ENCODE results near the gene TUT1.

Gene TUT1

GRCh38 chr11:62610403-62610802, 19.1 kb upstream of the TUT1 start:
- H3K27ac Mint-ChIP-seq, result peak overlapping the region; percentile 84
- H3K27me3 Mint-ChIP-seq, result no peaks in the 10 kb centered on the region
- peaks cover 59% of the 10 kb centered on the region for H3K4me1 Mint-ChIP-seq
- H3K4me3 Mint-ChIP-seq, result peak overlapping the region; percentile 82
- peaks cover 7% of the 10 kb centered on the region for H3K36me3 Mint-ChIP-seq
- H3K9me3 Mint-ChIP-seq, result no peaks in the 10 kb centered on the region

- H3K36me3 Mint-ChIP-seq, result peaks cover 4% of the 10 kb centered on the region
- H3K9me3 Mint-ChIP-seq, result no peaks in the 10 kb centered on the region
- peaks cover 54% of the 10 kb centered on the region for H3K4me1 Mint-ChIP-seq
- peak overlapping the region; percentile 83 for H3K27ac Mint-ChIP-seq
- no peak overlapping the region for H3K4me3 Mint-ChIP-seq
- no peaks in the 10 kb centered on the region for H3K27me3 Mint-ChIP-seq
Measured at GRCh38 chr11:62608776-62609175, 17.5 kb upstream of the TUT1 start.

GRCh38 chr11:62607714-62608113, 16.4 kb upstream of the TUT1 start:
- Mint-ChIP-seq H3K9me3 (no peaks in the 10 kb centered on the region), H3K27ac (no peak overlapping the region), H3K36me3 (peaks cover 7% of the 10 kb centered on the region), H3K27me3 (no peaks in the 10 kb centered on the region), H3K4me1 (peaks cover 54% of the 10 kb centered on the region), H3K4me3 (no peak overlapping the region)

GRCh38 chr11:62605902-62606301, 14.6 kb upstream of the TUT1 start:
- no peak overlapping the region for H3K4me3 Mint-ChIP-seq
- H3K4me1 Mint-ChIP-seq, result peaks cover 55% of the 10 kb centered on the region
- H3K9me3 Mint-ChIP-seq, result no peaks in the 10 kb centered on the region
- H3K27ac Mint-ChIP-seq, result no peak overlapping the region
- no peaks in the 10 kb centered on the region for H3K27me3 Mint-ChIP-seq
- peaks cover 11% of the 10 kb centered on the region for H3K36me3 Mint-ChIP-seq

- Mint-ChIP-seq H3K27me3 (no peaks in the 10 kb centered on the region), H3K9me3 (no peaks in the 10 kb centered on the region), H3K4me1 (peaks cover 51% of the 10 kb centered on the region), H3K36me3 (peaks cover 12% of the 10 kb centered on the region), H3K27ac (no peak overlapping the region), H3K4me3 (no peak overlapping the region)
Measured at GRCh38 chr11:62605467-62605866, 14.1 kb upstream of the TUT1 start.

GRCh38 chr11:62604460-62605120, 13.3 kb upstream of the TUT1 start:
- H3K27me3 Mint-ChIP-seq, result no peaks in the 10 kb centered on the region
- H3K36me3 Mint-ChIP-seq, result peaks cover 19% of the 10 kb centered on the region
- H3K4me1 Mint-ChIP-seq, result peaks cover 50% of the 10 kb centered on the region
- H3K27ac Mint-ChIP-seq, result no peak overlapping the region
- H3K4me3 Mint-ChIP-seq, result no peak overlapping the region
- H3K9me3 Mint-ChIP-seq, result no peaks in the 10 kb centered on the region

- Mint-ChIP-seq H3K4me1 (peaks cover 50% of the 10 kb centered on the region), H3K27ac (peak overlapping the region; percentile 73), H3K4me3 (peak overlapping the region; percentile 73), H3K36me3 (peaks cover 23% of the 10 kb centered on the region), H3K27me3 (no peaks in the 10 kb centered on the region), H3K9me3 (no peaks in the 10 kb centered on the region)
Measured at GRCh38 chr11:62603776-62604299, 12.5 kb upstream of the TUT1 start.

- Mint-ChIP-seq H3K4me1 (peaks cover 52% of the 10 kb centered on the region), H3K9me3 (no peaks in the 10 kb centered on the region), H3K4me3 (peak overlapping the region; percentile 73), H3K36me3 (peaks cover 29% of the 10 kb centered on the region), H3K27ac (peak overlapping the region; percentile 73), H3K27me3 (no peaks in the 10 kb centered on the region)
Measured at GRCh38 chr11:62603072-62603408, 11.7 kb upstream of the TUT1 start.

- H3K4me3 Mint-ChIP-seq, result peak overlapping the region; percentile 98
- no peaks in the 10 kb centered on the region for H3K9me3 Mint-ChIP-seq
- peaks cover 52% of the 10 kb centered on the region for H3K4me1 Mint-ChIP-seq
- H3K27me3 Mint-ChIP-seq, result no peaks in the 10 kb centered on the region
- H3K36me3 Mint-ChIP-seq, result peaks cover 32% of the 10 kb centered on the region
- H3K27ac Mint-ChIP-seq, result peak overlapping the region; percentile 83
Measured at GRCh38 chr11:62602141-62603071, 11.1 kb upstream of the TUT1 start.

- peak within 1 kb of the TSS; percentile 83 for H3K27ac Mint-ChIP-seq
- H3K36me3 Mint-ChIP-seq, result peaks cover 35% of the 10 kb centered on the region
- peaks cover 53% of the 10 kb centered on the region for H3K4me1 Mint-ChIP-seq
- no peaks in the 10 kb centered on the region for H3K27me3 Mint-ChIP-seq
- H3K4me3 Mint-ChIP-seq, result peak within 1 kb of the TSS; percentile 98
- H3K9me3 Mint-ChIP-seq, result no peaks in the 10 kb centered on the region
Measured at GRCh38 chr11:62601372-62602140, 10.2 kb upstream of the TUT1 start, which contains the start of gene MTA2. Gene MTA2, minus strand, starts transcription at chr11:62601865. Its CDS starts 415 bp downstream, at chr11:62601450.

- Mint-ChIP-seq H3K27me3 (no peaks in the 10 kb centered on the region), H3K27ac (peak overlapping the region; percentile 83), H3K36me3 (peaks cover 35% of the 10 kb centered on the region), H3K4me3 (peak overlapping the region; percentile 98), H3K4me1 (peaks cover 53% of the 10 kb centered on the region), H3K9me3 (no peaks in the 10 kb centered on the region)
Measured at GRCh38 chr11:62601122-62601371, 9.7 kb upstream of the TUT1 start.

GRCh38 chr11:62600367-62601121, 9.2 kb upstream of the TUT1 start:
- H3K36me3 Mint-ChIP-seq, result peaks cover 36% of the 10 kb centered on the region
- no peaks in the 10 kb centered on the region for H3K9me3 Mint-ChIP-seq
- H3K27me3 Mint-ChIP-seq, result no peaks in the 10 kb centered on the region
- H3K4me3 Mint-ChIP-seq, result peak overlapping the region; percentile 98
- H3K27ac Mint-ChIP-seq, result peak overlapping the region; percentile 83
- peaks cover 53% of the 10 kb centered on the region for H3K4me1 Mint-ChIP-seq

GRCh38 chr11:62599901-62600300, 8.6 kb upstream of the TUT1 start:
- H3K4me3 Mint-ChIP-seq, result peak overlapping the region; percentile 98
- no peaks in the 10 kb centered on the region for H3K9me3 Mint-ChIP-seq
- peaks cover 37% of the 10 kb centered on the region for H3K36me3 Mint-ChIP-seq
- H3K27me3 Mint-ChIP-seq, result no peaks in the 10 kb centered on the region
- peaks cover 50% of the 10 kb centered on the region for H3K4me1 Mint-ChIP-seq
- peak overlapping the region; percentile 83 for H3K27ac Mint-ChIP-seq

GRCh38 chr11:62599069-62599696, 7.9 kb upstream of the TUT1 start:
- H3K9me3 Mint-ChIP-seq, result no peaks in the 10 kb centered on the region

More at GRCh38 chr11:62599069-62599696, 7.9 kb upstream of the TUT1 start:
- Mint-ChIP-seq H3K4me1 (peaks cover 54% of the 10 kb centered on the region), H3K4me3 (peak overlapping the region; percentile 98), H3K36me3 (peaks cover 39% of the 10 kb centered on the region), H3K27ac (peak overlapping the region; percentile 95), H3K27me3 (no peaks in the 10 kb centered on the region)
